ENCODE results near the gene KCNC3. TPM values are rescaled to one million over a fixed set of nuclear protein-coding genes. Genes with fewer than 3 reads are reported as not detected.
A peak's percentile ranks its signal among the peaks of the same experiment; 100 is the strongest.

KCNC3 gene
- total and polyA plus RNA-seq, 2 of the 13 experiments (the other 11 are each of a cell fraction or from before 2014, with no cell fraction given), result 0.29 to 1.7 TPM

GRCh38 chr19:50329146-50329925, at the start of gene KCNC3 (continued):
- no peak for TF ChIP-seq KLF11 (CRISPR knock-in tag; IDR thresholded peaks at IDR 0.05)
- no peak for TF ChIP-seq NFRKB (IDR thresholded peaks at IDR 0.05)
- no peak for TF ChIP-seq FOSL1 (CRISPR knock-in tag; IDR thresholded peaks at IDR 0.05; ENCODE audit: borderline replicate concordance)
- no peak for TF ChIP-seq ZNF180 (CRISPR knock-in tag; IDR thresholded peaks at IDR 0.05; ENCODE audit: borderline replicate concordance, low read depth)
- no peak for TF ChIP-seq ZNF274 (CRISPR knock-in tag; IDR thresholded peaks at IDR 0.05)
- TF ChIP-seq ZNF124 (CRISPR knock-in tag; IDR thresholded peaks at IDR 0.05), result no peak
- TF ChIP-seq ZSCAN20 (CRISPR knock-in tag; IDR thresholded peaks at IDR 0.05; ENCODE audit: borderline replicate concordance), result no peak
- no peak for TF ChIP-seq ZUFSP (CRISPR knock-in tag; IDR thresholded peaks at IDR 0.05; ENCODE audit: borderline replicate concordance)
- TF ChIP-seq TRAFD1 (CRISPR knock-in tag; IDR thresholded peaks at IDR 0.05; ENCODE audit: borderline replicate concordance), result no peak
- no peak for TF ChIP-seq SIX4 (CRISPR knock-in tag; IDR thresholded peaks at IDR 0.05)
- no peak for TF ChIP-seq REXO4 (CRISPR knock-in tag; IDR thresholded peaks at IDR 0.05; ENCODE audit: borderline replicate concordance)
- TF ChIP-seq NFE2L1 (CRISPR knock-in tag; IDR thresholded peaks at IDR 0.05; ENCODE audit: borderline replicate concordance), result no peak
- TF ChIP-seq MIXL1 (CRISPR knock-in tag; IDR thresholded peaks at IDR 0.05), result 0 out of 2 replicates have a peak, but pooled peaks have one; percentile 2
- no peak for TF ChIP-seq SIN3A (IDR thresholded peaks at IDR 0.05; ENCODE audit: borderline replicate concordance, low read depth, low read length)
- TF ChIP-seq GABPB1 (CRISPR knock-in tag; IDR thresholded peaks at IDR 0.05), result peak; percentile 18; the same call in 1 of the 2 replicates
- no peak for TF ChIP-seq RBM39 (IDR thresholded peaks at IDR 0.05; ENCODE audit: low read depth, low read length, poor library complexity, severe bottlenecking)
- TF ChIP-seq BCL6 (CRISPR knock-in tag; IDR thresholded peaks at IDR 0.05), result no peak
- 0 out of 2 replicates have a peak, but pooled peaks have one; percentile 21 for TF ChIP-seq ZNF800 (CRISPR knock-in tag; IDR thresholded peaks at IDR 0.05)
- TF ChIP-seq TAF15 (IDR thresholded peaks at IDR 0.05; ENCODE audit: low read depth, low read length, poor library complexity, severe bottlenecking), result no peak
- no peak; the same call in 1 of the 2 replicates for TF ChIP-seq ZNF746 (CRISPR knock-in tag; IDR thresholded peaks at IDR 0.05)
- no peak for TF ChIP-seq RELA (CRISPR knock-in tag; IDR thresholded peaks at IDR 0.05)
- TF ChIP-seq ZSCAN29 (CRISPR knock-in tag; conservative IDR thresholded peaks at IDR 0.05), result no peak
- TF ChIP-seq NFIC (IDR thresholded peaks at IDR 0.05; ENCODE audit: low read length), result no peak
- no peak for TF ChIP-seq MTA1 (CRISPR knock-in tag; IDR thresholded peaks at IDR 0.05; ENCODE audit: borderline replicate concordance)

Data from HepG2 (cell line).